Measurements from ENCODE around the gene PSTPIP1.

- TF ChIP-seq EZH2 (IDR thresholded peaks at IDR 0.05; ENCODE audit: insufficient read depth, poor library complexity, severe bottlenecking) (no peak), EZH2phosphoT487 (IDR thresholded peaks at IDR 0.05; ENCODE audit: insufficient read depth, low read depth) (no peak)
Observed at GRCh38 chr15:77066971-77067690, 72.2 kb downstream of the PSTPIP1 start.

Data from GM23248 (cell line).